Keratinocyte (primary cell): ENCODE results near the gene DUSP16. TPM values are rescaled to one million over a fixed set of nuclear protein-coding genes. Genes with fewer than 3 reads are reported as not detected.
"Not testable (repeated sequence)": the region's sequence is repeated elsewhere in the genome, so short reads cannot be mapped to it uniquely, and the experiment has no call there.

ENCODE experiments used
- DNase-seq: peaks from one replicate; pipeline ENCODE4 v3.0.0-alpha.2; 2011; ENCODE audit warnings: low read depth, missing footprints, low spot score
- FAIRE-seq: peaks from 2 replicates; lab custom pipeline; 2011; peaks lifted over from hg19 to GRCh38; lab: Jason Lieb, UNC
- H2AFZ ChIP-seq: 2 replicates; pipeline ENCODE4 v1.6.0; 2012; ENCODE audit warnings: low read length, control low read depth, inconsistent platforms; ENCODE audit not compliant: control insufficient read depth
- H3K27ac ChIP-seq: 2 replicates; pipeline ENCODE4 v1.5.1; 2011; ENCODE audit warnings: low read length; ENCODE audit not compliant: control insufficient read depth, insufficient read depth
- H3K27me3 ChIP-seq: 3 replicates; pipeline ENCODE4 v1.6.0; 2011; ENCODE audit warnings: low read length; ENCODE audit not compliant: control insufficient read depth, insufficient read depth; ENCODE audit errors: extremely low read depth
- H3K36me3 ChIP-seq, 2 experiments: 2 replicates in 1 of 2; 3 replicates in 1 of 2; pipeline ENCODE4 v1.5.1; 2011; ENCODE audit warnings: low read length in 2 of 2, mild to moderate bottlenecking in 1 of 2; ENCODE audit not compliant: control insufficient read depth in 2 of 2, insufficient read depth in 2 of 2; ENCODE audit errors: extremely low read depth in 1 of 2
- H3K4me1 ChIP-seq: 3 replicates; pipeline ENCODE4 v1.5.1; 2011; ENCODE audit warnings: low read length; ENCODE audit not compliant: control insufficient read depth, insufficient read depth; ENCODE audit errors: extremely low read depth
- H3K4me2 ChIP-seq: 3 replicates; pipeline ENCODE4 v1.6.0; 2011; ENCODE audit warnings: low read depth, low read length; ENCODE audit not compliant: control insufficient read depth, insufficient read depth; ENCODE audit errors: extremely low read depth
- H3K4me3 ChIP-seq, 3 experiments: fragments of 200-600 bp in 1 of 3; sonication (generic) in 1 of 3; 2 replicates in 2 of 3; 3 replicates in 1 of 3; pipeline ENCODE4 v1.5.1; 2011 to 2016; ENCODE audit warnings: low read length in 3 of 3, mild to moderate bottlenecking in 3 of 3, control low read depth in 2 of 3, inconsistent platforms in 1 of 3, low read depth in 1 of 3, mixed read lengths in 1 of 3, mixed run types in 1 of 3, moderate library complexity in 1 of 3; ENCODE audit not compliant: control insufficient read depth in 2 of 3, insufficient read depth in 2 of 3; ENCODE audit errors: extremely low read depth in 1 of 3
- H3K79me2 ChIP-seq: 2 replicates; pipeline ENCODE4 v1.6.0; 2012; ENCODE audit warnings: low read length; ENCODE audit not compliant: control insufficient read depth, insufficient read depth
- H3K9ac ChIP-seq: 3 replicates; pipeline ENCODE4 v1.6.0; 2011; ENCODE audit warnings: low read length; ENCODE audit not compliant: control insufficient read depth, insufficient read depth; ENCODE audit errors: extremely low read depth
- H3K9me1 ChIP-seq: 3 replicates; pipeline ENCODE4 v1.6.0; 2011; ENCODE audit warnings: low read length; ENCODE audit not compliant: control insufficient read depth, insufficient read depth; ENCODE audit errors: extremely low read depth
- H3K9me3 ChIP-seq: 2 replicates; pipeline ENCODE4 v1.5.1; 2012; ENCODE audit warnings: low read depth, low read length; ENCODE audit not compliant: control insufficient read depth
- H4K20me1 ChIP-seq: 3 replicates; pipeline ENCODE4 v1.6.0; 2011; ENCODE audit warnings: low read length; ENCODE audit not compliant: control insufficient read depth, insufficient read depth; ENCODE audit errors: extremely low read depth
- EZH2 ChIP-seq: IDR thresholded peaks from one replicate; pipeline ENCODE4 v1.6.1; 2012; ENCODE audit warnings: inconsistent platforms, mild to moderate bottlenecking, low read length, moderate library complexity
- dilution Hi-C: fragments of 300-500 bp; cut with MboI; formaldehyde crosslinking; loops from one replicate; pipeline ENCODE4 v1.7.0; 2020; ENCODE audit warnings: low sequenced_read_pairs; ENCODE audit not compliant: extremely low pct_ligation_motif_present
- polyA plus RNA-seq, 5 experiments: library from polyadenylated mRNA; depleted of rRNA in 3 of 5; stranded (reverse) in 3 of 5; stranded (forward) in 1 of 5; unstranded in 1 of 5; fragments of >200 nt; gene quantifications; 1 replicate in 1 of 5; 2 replicates in 3 of 5; 3 replicates in 1 of 5; pipeline versions ENCODE4 v1.2.1 to v1.2.3, GENCODE V29; 2011 to 2012; ENCODE audit warnings: missing spikeins in 2 of 5, low read depth in 1 of 5, low replicate concordance in 1 of 5
- TF ChIP-seq, protein P1 (sequence below), 3 experiments: IDR thresholded peaks in 1 of 3; conservative IDR thresholded peaks in 1 of 3; optimal IDR thresholded peaks in 1 of 3; 2 replicates in 2 of 3; 3 replicates in 1 of 3; pipeline versions ENCODE3 to v1.5.1; 2011; ENCODE audit warnings: low read length in 3 of 3, mild to moderate bottlenecking in 3 of 3, moderate library complexity in 2 of 3, control low read depth in 1 of 3, inconsistent platforms in 1 of 3; ENCODE audit not compliant: insufficient read depth in 2 of 3; ENCODE audit errors: extremely low read depth in 1 of 3

Gene DUSP16
- polyA plus RNA-seq, 1 donor (not counting 4 experiments of a cell fraction or from before 2014, with no cell fraction given): 9.3 TPM

GRCh38 chr12:12582895-12583303 lies 20.2 kb upstream of the DUSP16 start:
- H3K4me1 ChIP-seq: peaks cover 23% of the 10 kb centered on the region
- H3K9me1 ChIP-seq: no peaks in the 10 kb centered on the region
- no peak overlapping the region for H3K9ac ChIP-seq
- H3K79me2 ChIP-seq: no peaks in the 10 kb centered on the region
- H2AFZ ChIP-seq: no peak overlapping the region
- no peak for DNase-seq
- H3K27ac ChIP-seq: no peak overlapping the region
- H3K36me3 ChIP-seq: no peaks in the 10 kb centered on the region
- no peaks in the 10 kb centered on the region for H4K20me1 ChIP-seq
- H3K9me3 ChIP-seq: no peaks in the 10 kb centered on the region
- no peak for FAIRE-seq
- H3K27me3 ChIP-seq: no peaks in the 10 kb centered on the region
- TF ChIP-seq, protein P1, sequence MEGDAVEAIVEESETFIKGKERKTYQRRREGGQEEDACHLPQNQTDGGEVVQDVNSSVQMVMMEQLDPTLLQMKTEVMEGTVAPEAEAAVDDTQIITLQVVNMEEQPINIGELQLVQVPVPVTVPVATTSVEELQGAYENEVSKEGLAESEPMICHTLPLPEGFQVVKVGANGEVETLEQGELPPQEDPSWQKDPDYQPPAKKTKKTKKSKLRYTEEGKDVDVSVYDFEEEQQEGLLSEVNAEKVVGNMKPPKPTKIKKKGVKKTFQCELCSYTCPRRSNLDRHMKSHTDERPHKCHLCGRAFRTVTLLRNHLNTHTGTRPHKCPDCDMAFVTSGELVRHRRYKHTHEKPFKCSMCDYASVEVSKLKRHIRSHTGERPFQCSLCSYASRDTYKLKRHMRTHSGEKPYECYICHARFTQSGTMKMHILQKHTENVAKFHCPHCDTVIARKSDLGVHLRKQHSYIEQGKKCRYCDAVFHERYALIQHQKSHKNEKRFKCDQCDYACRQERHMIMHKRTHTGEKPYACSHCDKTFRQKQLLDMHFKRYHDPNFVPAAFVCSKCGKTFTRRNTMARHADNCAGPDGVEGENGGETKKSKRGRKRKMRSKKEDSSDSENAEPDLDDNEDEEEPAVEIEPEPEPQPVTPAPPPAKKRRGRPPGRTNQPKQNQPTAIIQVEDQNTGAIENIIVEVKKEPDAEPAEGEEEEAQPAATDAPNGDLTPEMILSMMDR (optimal IDR thresholded peaks at IDR 0.05 in 1 of 3, IDR thresholded peaks at IDR 0.05 in 1 of 3, conservative IDR thresholded peaks at IDR 0.05 in 1 of 3; ENCODE audit: extremely low read depth in 1 of 3, insufficient read depth in 2 of 3, low read length in 3 of 3): no peak
- no peak for TF ChIP-seq EZH2
- H3K4me2 ChIP-seq: no peak overlapping the region
- dilution Hi-C loops: no loop called here
- no peak overlapping the region for H3K4me3 ChIP-seq

DNA sequence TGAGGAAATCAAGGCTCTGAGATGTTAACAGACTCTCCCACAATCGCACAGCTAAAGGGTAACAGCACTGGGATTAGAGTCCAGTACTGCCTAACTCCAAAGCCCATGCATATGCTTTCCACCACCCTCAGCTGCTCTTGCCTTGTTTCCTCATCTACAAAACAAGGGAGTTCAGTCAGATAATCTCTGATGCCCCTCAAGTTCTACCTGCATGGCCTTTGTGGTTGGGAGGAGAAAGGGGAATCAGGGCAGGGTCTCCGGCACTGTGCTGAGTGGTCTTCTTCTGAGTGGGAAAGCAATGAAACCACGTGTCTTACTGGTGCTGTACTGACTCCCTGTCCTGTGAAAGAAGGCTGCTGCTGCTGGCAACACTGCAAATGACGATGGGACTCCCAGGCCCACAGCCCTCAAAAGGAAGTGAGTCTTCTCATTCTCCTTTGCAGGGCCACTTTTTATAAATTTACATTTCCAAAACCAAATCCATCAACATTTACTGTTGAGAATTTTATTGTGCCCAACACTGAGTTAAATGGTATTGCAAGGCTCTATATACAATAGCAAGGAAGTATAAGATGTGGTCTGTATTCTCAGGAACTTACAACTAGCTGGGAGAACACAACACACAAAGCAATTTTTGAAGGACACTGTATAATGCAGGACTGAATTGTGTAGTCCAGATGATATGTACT lies 19.7 kb upstream of the DUSP16 start:
- Histone ChIP-seq H3K27ac (no peak overlapping the region), H4K20me1 (no peaks in the 10 kb centered on the region), H3K4me3 (no peak overlapping the region), H3K79me2 (no peaks in the 10 kb centered on the region), H3K36me3 (no peaks in the 10 kb centered on the region), H2AFZ (no peak overlapping the region), H3K9me1 (no peaks in the 10 kb centered on the region), H3K9ac (no peak overlapping the region), H3K9me3 (no peaks in the 10 kb centered on the region), H3K4me1 (peaks cover 25% of the 10 kb centered on the region), H3K4me2 (no peak overlapping the region), H3K27me3 (no peaks in the 10 kb centered on the region)
- dilution Hi-C loops: no loop called here
- DNase-seq: no peak
- no peak for FAIRE-seq
- TF ChIP-seq EZH2: no peak
- TF ChIP-seq, protein P1 (optimal IDR thresholded peaks at IDR 0.05 in 1 of 3, IDR thresholded peaks at IDR 0.05 in 1 of 3, conservative IDR thresholded peaks at IDR 0.05 in 1 of 3; ENCODE audit: extremely low read depth in 1 of 3, insufficient read depth in 2 of 3, low read length in 3 of 3): no peak

- H3K9ac ChIP-seq, H2AFZ ChIP-seq, H3K79me2 ChIP-seq, DNase-seq, H3K27me3 ChIP-seq, H3K36me3 ChIP-seq, H3K4me2 ChIP-seq, H3K27ac ChIP-seq, H4K20me1 ChIP-seq, dilution Hi-C loops, H3K4me3 ChIP-seq, H3K9me1 ChIP-seq, H3K9me3 ChIP-seq, FAIRE-seq: not testable (repeated sequence)
- peaks cover 12% of the 10 kb centered on the region for H3K4me1 ChIP-seq
Measured at GRCh38 chr12:12580716-12581115, 18.1 kb upstream of the DUSP16 start.
